Limb (tissue), 2 donors: ENCODE measurements around the gene CHI3L2.

Source experiments
- DNase-seq, 2 donors: peaks; one replicate each; pipeline ENCODE4 v3.0.0-alpha.2; 2016; ENCODE audit errors: extremely low spot score in 2 of 2

Gene CHI3L2

DNA sequence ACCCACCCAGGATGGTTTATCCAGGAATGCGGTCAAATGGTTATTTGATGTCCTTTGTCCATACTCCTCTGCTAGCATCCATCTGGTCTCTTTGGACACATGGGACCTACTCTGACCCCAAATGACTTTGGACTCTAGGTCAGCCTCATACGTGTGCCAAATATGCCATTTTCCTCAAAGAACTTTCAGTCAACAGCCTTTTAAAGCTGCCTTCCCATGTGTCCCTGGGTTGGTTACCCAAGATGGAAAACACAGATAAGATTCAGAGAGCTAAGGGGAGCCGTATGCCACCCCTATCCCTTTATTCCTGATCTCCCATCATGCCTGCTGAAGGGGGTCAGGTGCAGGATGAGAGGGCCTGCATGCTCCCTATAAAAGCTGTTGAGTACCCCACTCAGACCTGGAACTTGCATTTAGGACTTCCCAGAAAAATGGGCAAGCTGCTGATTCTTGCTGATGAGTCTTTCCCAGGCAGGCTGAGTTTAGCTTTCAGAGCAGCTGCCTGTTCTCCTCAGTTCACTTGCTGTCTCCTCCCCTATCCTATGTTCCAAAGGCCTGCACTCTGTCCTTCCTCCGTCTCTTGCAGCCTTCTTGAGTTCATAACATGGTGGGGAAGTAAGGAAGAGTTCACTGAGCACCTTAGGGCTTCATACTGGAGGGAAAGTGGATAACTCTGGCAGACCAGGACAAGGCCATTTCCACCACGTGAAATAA is 19.8 kb downstream of the CHI3L2 start:
- DNase-seq: no peak

DNA sequence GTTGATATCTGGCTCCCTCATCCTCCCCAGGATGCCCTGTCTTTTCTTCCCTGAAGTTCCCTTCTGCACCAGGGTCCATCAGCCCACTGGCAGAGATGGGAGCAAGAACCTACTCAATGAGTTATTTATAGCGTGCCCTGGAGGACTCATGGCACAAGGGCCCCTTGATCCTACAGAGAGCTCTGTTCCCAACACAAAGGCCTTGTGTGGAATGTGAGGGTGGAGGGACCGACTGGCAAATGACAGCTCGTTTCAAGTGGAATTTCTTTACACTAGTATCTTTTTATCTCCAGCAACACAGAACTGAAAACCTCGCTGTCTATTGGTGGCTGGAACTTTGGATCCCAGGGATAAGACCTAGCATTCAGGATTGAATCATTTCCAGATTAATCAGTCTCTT is 22.4 kb downstream of the CHI3L2 start:
- no peak for DNase-seq

DNA sequence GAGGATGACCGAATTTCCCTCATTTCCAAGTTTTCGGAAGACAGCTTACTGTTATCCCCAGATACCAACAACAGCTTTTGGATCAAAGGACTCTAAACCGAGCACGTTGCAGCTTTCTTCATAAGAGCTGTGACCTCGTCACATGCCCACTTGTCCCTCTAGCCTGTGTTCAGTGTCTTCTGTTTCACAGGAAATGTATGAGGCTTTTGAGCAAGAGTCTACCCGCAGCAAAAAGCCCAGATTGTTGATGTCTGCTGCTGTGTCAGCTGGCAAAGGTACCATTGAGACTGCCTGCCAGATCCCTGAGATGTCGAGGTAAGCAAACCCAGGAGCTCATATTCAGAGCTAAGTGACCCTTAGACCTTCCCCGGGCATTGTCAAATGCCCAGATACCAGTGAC is 24.1 kb downstream of the CHI3L2 start:
- no peak for DNase-seq

DNA sequence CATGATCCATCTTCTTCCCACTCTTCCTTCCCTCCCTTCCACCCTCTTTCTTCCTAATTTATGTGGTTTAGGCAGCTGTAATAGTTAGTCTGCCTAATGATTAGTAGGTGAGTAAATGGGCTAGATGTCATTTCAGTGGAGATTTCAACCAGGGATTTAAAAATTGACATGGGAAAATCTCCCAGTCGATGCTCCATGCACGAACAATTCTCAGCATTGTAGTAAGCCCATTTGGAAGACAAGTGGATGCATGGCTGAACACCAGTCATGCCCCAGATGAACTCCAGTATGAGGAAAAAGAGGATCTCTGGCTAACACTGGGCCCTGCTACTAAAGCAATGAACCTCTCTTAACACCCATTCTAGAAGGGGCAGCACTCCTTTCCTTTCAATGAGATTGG is 25.3 kb downstream of the CHI3L2 start:
- no peak for DNase-seq

DNA sequence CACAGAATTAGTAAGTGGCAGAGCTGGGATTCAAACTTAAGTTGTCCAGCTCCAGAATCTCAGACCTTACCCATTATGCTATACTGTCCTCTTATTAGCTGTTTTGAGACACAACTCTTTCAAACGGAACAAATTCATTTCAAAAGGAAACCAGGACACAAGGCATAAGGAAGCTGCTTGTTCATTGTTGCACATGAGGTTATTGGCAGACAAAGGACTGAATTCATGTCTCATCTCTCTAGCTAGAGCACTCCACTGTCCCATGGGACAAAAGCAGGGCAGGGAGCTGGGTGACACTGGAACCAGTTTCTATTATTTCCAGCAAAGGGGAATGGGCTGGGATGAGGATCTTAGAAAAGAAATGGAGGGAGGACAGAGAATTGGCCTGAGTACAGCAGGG is 26.4 kb downstream of the CHI3L2 start:
- no peak for DNase-seq

- no peak for DNase-seq
These were observed 29.6 kb downstream of the CHI3L2 start for GRCh38 chr1:111256988-111257658.

DNA sequence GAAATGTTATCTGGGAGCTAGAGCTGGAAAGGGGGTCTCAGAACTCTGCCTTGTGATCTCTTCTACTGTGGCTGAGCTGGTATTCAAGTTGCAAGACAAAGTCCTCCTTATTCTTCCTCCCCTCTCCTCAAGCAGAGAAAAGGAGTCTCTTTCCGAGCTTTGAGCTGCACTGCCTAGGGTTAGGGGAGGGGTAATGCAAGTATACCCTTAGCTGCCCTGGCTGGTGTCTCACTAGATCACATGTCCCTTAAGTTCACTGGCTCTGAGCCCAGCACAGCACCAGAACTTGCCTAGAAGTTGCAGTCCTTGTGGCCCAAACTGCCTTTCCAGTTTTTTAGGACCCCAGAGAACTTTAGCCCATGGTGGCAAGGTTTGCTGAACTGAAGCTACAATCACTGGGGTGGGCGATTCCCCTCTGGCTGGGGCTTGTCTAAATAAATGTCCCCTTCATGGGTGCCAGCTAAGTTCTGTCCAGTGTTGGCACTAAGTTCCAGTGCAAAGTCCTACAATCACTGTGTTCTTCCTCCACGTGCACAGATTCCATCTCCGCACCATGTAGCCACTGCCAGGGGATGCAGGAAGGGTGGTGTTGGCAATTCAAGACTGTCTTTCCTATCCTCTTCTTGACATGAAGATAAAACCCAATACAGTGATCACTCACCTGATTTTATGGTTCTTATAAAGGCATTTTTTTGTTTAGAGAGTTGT is 40.4 kb downstream of the CHI3L2 start:
- DNase-seq: no peak

GRCh38 chr1:111269825-111270406 is 42.4 kb downstream of the CHI3L2 start:
- no peak for DNase-seq

DNA sequence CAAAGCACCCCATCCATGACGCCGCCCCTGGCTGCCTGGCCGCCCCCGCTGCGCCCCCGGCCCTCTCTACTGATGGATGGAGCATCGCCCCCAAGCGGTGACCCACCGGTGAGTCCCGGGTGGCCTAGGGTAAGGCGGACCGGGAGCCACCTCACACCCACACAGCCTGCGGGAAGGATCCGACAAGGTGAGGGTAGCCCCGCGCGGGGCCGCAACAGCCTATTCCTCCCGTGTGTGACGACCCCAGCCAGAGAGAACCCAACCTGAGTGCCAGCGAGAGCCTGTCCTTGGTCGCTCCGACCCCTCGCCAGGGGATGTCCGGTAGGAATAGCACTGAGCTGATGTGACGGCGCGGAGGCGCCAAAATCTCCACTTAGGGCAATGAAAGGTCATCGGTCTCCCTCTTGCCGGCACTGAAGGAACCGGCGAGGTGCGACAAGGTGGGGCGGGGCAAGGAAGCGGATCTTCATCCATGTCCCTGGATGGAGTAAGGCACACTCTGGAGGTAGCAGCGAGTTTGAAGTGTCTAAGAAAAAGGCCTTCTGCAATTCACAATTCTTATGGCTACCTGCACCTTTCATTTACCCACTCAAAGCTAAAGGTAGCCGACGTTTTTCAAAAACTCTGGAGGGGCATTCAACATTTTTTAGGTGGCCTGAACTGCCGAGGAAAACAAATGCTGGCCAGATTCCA is 43.4 kb downstream of the CHI3L2 start:
- DNase-seq: no peak

DNA sequence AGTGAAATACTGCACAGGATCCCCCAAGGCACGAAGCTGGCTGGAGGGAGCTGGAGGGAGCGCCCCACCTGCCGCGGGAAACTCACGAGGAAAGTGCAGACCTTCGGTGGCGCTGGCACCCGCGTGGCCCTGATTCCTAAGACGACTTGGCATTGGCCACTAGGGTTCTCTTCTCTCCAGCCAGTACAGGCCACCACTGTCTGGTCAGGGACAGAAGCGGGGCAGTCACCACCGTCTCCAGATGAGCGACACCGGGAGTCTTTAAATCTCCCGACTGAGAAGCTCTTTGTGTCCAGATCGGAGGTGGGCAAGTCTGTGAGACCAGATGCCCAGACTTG is 43.9 kb downstream of the CHI3L2 start:
- DNase-seq: no peak

DNA sequence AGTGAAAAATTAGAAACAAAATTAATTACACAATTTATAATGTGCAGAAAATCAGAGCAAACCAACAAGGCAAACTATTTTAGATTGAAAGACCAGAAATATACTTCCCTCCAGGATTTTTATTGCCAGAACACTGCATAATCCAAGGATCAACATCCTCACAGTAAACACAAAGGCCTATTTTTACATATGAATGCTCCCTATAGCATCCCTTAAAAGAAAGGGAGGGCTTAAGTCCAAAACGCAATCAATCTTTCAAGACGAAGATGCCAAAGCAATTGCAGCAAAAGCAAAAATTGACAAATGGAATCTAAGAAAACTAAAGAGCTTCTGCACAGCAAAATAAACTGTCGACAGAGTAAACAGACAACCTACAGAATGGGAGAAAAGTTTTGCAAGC is 44.6 kb downstream of the CHI3L2 start:
- DNase-seq: no peak

GRCh38 chr1:111274653-111275052 is 47.1 kb downstream of the CHI3L2 start:
- no peak for DNase-seq

DNA sequence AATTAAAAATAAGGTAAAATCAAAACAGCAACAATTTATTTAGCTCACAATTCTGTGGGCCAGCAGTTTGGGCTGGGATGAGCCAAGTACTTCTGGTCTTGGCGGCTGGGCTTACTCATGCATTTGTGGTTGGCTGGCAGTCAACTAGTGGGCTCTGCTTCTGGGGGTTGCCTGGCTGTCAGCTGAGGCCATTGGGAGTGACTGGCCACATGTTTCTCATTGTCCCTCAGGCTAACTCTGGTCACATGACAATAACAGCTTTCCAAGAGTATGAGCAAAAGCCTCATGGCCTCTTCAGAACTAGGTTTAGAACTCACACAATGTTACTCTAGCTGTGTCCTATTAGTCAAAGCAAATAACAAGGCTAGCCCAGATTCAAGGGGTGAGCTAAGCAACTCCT is 47.6 kb downstream of the CHI3L2 start:
- no peak for DNase-seq

DNA sequence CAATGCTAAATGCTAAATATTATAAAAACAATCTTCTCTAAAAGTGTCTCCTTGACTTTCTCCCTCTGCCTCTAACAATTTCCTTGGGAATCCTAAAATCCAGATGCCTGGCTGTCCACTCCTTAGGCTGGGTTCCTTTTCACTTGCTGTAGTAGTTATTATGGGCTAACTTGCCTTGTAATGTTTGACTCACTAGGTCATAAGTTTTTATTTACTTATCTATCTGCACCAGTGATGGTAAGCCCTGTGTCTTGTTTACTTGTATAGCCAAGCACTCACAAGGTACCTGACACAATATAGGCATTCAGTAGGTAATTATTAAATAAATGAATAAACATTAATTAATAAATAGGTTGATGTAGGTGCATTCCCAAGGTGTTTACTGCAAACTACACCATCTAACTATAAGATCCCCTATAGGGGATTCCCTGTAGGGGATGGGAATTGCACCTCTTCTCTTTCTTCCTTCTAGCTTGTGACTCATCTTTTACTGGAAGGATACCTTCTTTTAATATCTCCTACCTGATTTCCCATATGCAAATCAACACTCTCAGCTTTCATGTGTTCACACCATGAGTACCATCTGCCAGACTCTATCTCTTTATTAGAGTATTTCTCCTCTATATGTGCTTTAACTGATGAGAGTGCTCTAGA is 48.4 kb downstream of the CHI3L2 start:
- DNase-seq: no peak

DNA sequence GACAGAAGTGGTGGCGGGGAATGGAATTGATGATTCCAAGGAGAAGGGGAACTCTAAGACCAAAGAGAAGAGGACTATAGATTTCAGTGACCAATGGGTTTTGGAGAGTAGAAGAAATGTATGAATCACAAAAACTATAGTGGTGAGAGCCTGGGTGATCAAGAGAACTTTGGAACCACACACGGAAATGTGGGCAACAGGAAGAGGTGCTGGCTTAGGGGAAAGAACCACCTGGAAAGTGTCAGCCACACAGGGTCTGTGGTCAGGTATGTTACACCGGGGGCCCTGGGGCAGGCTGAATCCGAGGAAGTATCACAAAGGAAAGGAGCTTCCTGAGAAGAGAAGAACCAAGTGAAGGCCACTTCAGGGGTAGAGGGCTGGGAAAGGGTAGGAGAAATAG is 51.6 kb downstream of the CHI3L2 start:
- DNase-seq: no peak

GRCh38 chr1:111280267-111280666 is 52.8 kb downstream of the CHI3L2 start:
- no peak for DNase-seq

DNA sequence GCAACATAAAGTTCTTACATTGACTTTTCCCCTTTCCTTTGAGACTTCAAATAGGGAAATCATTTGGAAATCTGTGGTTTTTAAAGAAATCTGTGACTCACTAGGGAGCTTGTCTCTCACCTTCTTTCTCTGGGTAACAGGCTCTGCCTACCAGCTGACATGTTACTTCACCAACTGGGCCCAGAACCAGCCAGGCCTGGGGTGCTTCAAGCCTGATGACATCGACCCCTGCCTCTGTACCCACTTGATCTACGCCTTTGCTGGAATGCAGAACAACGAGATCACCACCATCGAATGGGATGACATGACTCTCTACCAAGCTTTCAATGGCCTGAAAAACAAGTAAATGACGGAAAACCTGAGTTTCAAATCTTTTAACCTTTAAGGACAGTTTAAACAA is 53.9 kb downstream of the CHI3L2 start:
- DNase-seq: no peak

- no peak for DNase-seq
These were observed 56.3 kb downstream of the CHI3L2 start for GRCh38 chr1:111283838-111284237.

- no peak for DNase-seq
These were observed 58.4 kb downstream of the CHI3L2 start for GRCh38 chr1:111285879-111286278.

DNA sequence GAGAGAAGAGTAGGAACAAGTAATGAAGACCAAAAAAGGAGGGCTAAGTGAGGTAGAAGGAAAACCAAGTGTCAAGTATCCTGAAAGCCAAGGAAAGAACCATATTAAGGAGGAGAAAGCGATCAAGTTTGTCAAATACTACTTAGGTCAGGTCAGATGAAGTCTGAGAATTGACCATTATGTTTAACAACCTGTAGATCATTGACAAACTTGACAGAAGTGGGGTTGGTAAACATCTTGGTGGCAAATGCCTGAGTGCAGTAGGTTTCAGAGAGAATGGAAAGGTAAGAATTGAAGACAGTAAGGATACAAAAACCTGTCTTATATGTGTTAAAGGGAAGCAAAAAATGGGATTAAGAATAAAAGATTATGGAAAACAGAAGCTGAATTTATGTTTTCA is 59.4 kb downstream of the CHI3L2 start:
- no peak for DNase-seq

GRCh38 chr1:111289371-111289770 is 61.9 kb downstream of the CHI3L2 start:
- no peak for DNase-seq
